Ishikawa (cell line): Measurements from ENCODE around the gene ZNF423.

Experiments used
- CEBPB ChIP-seq: IDR thresholded peaks from 2 replicates; pipeline ENCODE4 v1.6.1; 2012
- EP300 ChIP-seq: IDR thresholded peaks from 2 replicates; pipeline ENCODE4 v1.6.1; 2012; ENCODE audit warnings: borderline replicate concordance
- FOXM1 ChIP-seq: IDR thresholded peaks from 2 replicates; pipeline ENCODE4 v1.6.1; 2012; ENCODE audit warnings: low read depth, borderline replicate concordance
- RAD21 ChIP-seq: IDR thresholded peaks from 2 replicates; pipeline ENCODE4 v1.6.1; 2012; ENCODE audit warnings: low read depth
- TEAD4 ChIP-seq: IDR thresholded peaks from 2 replicates; pipeline ENCODE4 v1.6.1; 2012

DNA sequence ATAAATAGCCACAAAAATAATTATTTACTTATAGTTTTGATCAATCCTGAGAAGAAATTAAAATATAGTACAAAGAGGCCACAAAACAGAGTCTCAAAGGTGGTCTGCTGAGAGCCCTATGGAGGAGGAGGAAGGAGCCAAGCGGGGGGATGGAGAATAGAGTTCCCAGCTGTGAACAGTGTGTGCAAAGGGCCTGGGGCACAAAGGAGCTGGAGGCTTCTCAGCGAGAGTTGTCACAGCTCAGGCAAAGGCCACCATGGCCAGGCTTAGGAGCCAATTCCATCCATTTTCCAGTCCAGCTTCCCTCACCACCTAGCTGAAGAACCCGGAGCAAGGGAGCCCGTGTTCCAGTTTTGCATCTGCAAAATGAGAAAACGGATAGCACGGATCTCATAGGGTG lies 5.4 kb upstream of the ZNF423 start:
- TF ChIP-seq RAD21 (no peak), TEAD4 (no peak), EP300 (no peak), FOXM1 (no peak), CEBPB (no peak)
